Right lobe of liver (tissue), 4 donors: ENCODE measurements around the gene ARHGAP44.

Experiments used
- POLR2A ChIP-seq: fragments of 450-650 bp; IDR thresholded peaks from one replicate; pipeline ENCODE4 v1.6.1; 2017; ENCODE audit warnings: antibody characterized with exemption, mild to moderate bottlenecking
- TF ChIP-seq, protein P1 (sequence below), 4 donors: fragments of 200-600 bp in 3 of 4; fragments of 450-650 bp in 1 of 4; IDR thresholded peaks; one replicate each; pipeline versions ENCODE4 v1.5.1 to v1.8.0; 2016 to 2022; ENCODE audit warnings: antibody characterized with exemption in 4 of 4, mild to moderate bottlenecking in 2 of 4
- donor health status: DM: no; HTN: no; CAD: no.
- donor health status: DM: no; HTN: no; CAD: no.
- donor health status: DM: no; HTN: yes; CAD: no.

DNA sequence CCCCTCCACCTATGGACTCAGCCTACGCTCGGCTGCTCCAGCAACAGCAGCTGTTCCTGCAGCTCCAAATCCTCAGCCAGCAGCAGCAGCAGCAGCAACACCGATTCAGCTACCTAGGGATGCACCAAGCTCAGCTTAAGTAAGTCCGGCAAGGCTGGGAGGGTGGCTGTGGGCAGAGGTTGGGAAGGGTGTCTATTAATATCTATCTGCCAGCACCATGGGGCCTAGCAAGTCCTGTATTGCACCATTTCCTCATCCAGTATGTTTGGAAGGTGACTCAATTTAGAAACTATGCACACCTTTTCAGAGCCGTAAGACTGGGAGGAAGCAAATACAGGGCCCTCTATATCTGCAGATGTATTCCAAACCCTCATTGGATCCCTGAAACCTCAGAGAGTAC lies 45.0 kb upstream of the ARHGAP44 start:
- TF ChIP-seq, protein P1, sequence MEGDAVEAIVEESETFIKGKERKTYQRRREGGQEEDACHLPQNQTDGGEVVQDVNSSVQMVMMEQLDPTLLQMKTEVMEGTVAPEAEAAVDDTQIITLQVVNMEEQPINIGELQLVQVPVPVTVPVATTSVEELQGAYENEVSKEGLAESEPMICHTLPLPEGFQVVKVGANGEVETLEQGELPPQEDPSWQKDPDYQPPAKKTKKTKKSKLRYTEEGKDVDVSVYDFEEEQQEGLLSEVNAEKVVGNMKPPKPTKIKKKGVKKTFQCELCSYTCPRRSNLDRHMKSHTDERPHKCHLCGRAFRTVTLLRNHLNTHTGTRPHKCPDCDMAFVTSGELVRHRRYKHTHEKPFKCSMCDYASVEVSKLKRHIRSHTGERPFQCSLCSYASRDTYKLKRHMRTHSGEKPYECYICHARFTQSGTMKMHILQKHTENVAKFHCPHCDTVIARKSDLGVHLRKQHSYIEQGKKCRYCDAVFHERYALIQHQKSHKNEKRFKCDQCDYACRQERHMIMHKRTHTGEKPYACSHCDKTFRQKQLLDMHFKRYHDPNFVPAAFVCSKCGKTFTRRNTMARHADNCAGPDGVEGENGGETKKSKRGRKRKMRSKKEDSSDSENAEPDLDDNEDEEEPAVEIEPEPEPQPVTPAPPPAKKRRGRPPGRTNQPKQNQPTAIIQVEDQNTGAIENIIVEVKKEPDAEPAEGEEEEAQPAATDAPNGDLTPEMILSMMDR (IDR thresholded peaks at IDR 0.05): no peak
- no peak for TF ChIP-seq POLR2A
